Activated T-helper 9 cell treated with anti-CD3 and anti-CD28 coated beads, Interleukin-2, amount 50 U/mL, for 16 hours (primary cell): ENCODE results near the gene ATG16L1.

Experiments used
- DNase-seq: peaks from one replicate; pipeline ENCODE4 v3.0.0-alpha.2; 2020; ENCODE audit warnings: low read depth

ATG16L1 gene

DNA sequence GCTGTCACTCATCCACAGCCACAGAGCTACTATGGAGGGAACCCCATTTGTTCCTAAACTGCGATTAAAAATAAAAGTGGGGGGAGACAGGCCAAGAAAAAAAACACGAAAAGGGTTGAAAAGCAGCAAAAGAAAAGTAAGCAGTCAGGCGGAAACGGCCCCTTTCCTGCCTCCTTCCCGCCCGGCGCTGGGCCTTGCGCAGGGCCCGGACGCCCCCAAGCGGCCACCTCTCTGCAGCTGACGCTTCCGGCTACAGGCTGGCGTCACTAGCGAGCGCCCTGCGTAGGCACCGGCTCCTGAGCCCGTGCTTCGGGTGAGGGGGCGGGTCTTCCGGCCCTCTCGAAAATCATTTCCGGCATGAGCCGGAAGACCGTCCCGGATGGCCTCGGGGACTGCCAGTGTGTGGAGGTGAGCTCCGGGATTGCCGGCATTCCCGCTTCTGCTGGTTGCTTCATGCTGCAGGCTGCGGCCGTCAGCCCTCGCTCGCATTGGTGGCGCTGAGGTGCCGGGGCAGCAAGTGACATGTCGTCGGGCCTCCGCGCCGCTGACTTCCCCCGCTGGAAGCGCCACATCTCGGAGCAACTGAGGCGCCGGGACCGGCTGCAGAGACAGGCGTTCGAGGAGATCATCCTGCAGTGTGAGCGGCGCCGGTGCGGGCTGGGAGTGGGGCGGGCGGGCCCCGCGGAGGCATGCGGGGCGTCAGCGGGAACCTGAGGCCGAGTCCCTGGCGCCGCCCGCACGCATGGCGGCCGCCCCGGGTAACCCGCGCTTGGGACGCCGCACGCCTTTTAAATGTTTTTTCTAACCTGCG, at the start of gene ATG16L1:
Gene ATG16L1, plus strand, starts transcription at position 368 of the 811 bp plus-strand sequence. Its CDS starts 155 bp downstream, at position 523.
- peak; percentile 93 for DNase-seq

DNA sequence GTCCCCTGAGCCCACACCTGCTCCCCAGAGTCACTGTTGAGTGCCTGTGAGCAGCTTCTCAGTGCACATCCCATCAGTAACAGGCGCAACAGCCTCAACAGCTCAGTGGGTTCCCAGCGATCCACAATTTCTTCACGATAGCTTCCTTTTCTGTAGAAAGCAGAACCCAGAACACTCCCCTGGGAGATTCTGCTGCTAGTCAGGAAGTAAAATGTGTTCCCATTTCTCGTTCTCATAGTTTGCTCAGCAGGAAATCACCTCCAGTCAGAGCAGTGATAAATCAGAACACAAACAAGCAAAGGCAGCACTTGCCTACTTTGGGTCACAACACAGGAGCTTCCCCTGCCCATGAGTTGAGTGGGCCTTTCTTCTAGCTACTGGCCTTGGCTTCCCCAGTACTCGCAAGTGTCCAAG, 48.9 kb upstream of the ATG16L1 start:
- DNase-seq = no peak

DNA sequence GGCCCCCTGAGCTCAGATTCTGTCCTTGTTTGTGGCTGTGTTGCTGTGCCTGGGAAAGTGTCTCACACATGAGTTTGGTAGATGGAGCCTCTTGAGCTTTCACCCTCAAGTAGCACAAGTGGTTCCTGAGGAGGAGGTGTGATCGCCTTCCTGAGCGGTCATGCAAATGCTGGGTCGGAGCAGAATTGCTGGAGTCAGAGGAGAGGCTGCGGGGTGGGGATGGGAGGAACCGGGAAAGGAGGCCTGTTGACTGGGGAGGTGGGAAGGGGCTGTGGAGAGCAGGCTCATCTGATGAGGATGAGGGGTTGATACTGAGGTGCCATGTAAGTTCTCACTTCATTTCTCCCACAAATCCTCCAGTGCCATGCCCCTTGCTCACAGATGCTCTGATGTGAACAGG, 48.4 kb upstream of the ATG16L1 start:
- no peak for DNase-seq

DNA sequence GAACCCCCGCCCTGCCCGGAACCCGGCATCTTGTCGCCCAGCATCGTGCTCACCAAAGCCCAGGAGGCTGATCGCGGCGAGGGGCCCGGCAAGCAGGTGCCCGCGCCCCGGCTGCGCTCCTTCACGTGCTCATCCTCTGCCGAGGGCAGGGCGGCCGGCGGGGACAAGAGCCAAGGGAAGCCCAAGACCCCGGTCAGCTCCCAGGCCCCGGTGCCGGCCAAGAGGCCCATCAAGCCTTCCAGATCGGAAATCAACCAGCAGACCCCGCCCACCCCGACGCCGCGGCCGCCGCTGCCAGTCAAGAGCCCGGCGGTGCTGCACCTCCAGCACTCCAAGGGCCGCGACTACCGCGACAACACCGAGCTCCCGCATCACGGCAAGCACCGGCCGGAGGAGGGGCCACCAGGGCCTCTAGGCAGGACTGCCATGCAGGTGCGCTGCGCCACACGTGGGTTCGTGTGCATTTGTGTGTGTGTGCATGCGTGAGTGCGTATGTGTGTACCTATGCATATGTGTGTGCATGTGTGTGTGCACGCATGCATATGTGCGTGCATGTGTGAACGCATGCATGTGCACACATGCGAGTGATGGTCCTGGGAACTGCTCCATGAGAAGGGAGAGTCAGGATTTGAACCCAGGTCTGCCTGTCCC, 47.1 kb upstream of the ATG16L1 start:
- no peak for DNase-seq

DNA sequence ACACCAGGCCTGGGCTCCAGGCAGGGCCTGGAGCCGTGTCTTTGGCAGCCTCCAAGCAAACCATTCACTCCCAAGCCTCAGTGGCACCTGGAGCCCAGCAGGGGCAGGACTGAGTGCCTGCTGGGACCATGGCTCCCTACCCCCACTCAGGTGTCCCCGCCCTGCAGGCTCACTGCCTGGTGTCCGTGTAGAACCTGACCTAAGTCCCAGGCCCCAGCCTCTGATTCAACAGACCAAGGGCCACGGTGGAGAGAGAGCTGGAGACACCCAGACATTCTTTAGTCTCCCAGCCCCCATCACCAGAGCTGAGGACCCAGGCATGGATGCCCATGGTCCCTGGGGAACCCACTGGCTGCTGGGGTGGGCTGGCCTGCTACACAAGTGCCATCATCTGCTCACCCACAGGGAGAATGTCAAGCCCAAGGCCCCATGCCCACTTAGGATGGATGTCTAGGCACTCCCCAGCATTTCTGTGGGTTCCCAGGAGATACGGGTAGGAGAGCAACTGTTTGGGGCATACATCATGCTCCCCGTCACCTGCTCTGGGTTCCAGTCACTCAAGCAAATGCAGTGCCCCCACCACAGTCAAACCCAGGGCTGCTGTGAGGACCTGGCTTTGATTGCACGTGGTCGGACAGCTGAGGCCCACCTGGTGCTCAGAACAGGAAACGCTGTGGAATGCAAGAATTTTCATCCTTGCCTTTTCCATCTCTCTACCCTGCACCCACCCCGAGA, 42.9 kb upstream of the ATG16L1 start:
- DNase-seq = no peak

DNA sequence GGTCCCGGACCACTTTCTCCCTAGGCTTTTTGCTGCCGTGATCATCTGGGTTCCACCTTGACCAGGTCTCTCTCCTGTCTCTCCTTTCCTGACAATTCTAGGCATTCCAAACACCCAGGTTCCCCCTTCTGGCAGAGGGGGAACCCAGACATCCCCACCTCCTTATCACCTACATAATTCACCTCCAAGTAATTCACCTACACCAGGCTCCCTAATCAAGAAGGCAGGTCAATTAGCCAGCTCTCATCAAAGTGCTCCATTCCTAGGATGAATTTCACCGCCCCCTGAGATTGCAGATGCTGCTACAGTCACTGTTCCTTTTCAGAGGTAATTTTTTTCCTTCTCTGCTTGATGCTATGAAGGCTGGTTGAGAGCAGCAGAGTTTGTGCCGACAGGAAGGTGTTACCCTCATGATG, 42.3 kb upstream of the ATG16L1 start:
- DNase-seq = no peak

DNA sequence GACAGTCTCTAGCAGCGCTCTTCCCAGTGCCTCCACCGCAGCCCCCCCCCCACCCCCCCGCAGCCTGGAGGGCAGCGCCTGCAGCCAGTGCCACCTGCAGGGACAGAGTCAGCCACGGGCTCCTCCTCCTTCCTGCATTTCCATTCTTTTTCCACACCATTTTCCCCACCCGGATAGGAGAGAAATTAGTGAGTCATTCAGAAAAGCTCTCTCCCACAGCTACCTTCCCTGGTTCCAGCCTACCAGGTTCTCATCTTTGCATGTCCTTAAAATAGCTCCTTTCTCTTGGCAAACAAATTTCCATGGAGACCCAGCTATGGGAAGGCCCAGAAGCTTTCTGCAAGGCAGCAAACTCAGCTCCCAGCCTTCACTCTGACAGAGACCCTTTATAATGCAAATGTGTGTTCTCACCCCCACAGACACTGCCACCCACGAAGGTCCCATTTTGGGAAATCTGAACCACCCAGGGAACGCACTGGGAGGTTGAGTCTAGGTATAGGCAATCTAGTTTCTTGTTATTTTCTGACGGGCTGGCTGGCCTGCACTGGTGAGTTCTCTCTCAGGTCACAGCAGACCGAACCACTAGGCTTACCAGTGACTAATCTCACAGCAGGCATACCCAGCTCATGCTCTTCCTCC, 41.8 kb upstream of the ATG16L1 start:
- no peak for DNase-seq

DNA sequence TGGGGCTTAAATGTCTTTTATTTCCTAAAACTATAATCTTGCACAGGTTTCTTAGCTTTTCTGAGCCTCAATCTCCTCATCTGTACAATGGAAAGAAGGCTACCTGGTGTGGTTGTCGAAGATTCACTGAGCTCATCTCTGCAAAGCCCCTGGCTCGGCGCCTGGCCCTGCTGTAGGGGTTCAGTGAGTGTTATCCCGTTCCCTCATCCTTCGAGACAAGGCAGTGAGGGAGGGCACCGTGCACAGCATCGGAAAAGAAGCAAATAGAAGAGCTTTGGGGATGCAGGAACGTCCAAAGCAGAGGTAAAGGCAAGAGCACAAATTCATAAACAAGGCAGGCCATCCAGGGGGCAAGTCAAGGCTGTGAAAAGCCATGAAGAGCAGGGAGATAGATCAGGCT, 41.2 kb upstream of the ATG16L1 start:
- no peak for DNase-seq

DNA sequence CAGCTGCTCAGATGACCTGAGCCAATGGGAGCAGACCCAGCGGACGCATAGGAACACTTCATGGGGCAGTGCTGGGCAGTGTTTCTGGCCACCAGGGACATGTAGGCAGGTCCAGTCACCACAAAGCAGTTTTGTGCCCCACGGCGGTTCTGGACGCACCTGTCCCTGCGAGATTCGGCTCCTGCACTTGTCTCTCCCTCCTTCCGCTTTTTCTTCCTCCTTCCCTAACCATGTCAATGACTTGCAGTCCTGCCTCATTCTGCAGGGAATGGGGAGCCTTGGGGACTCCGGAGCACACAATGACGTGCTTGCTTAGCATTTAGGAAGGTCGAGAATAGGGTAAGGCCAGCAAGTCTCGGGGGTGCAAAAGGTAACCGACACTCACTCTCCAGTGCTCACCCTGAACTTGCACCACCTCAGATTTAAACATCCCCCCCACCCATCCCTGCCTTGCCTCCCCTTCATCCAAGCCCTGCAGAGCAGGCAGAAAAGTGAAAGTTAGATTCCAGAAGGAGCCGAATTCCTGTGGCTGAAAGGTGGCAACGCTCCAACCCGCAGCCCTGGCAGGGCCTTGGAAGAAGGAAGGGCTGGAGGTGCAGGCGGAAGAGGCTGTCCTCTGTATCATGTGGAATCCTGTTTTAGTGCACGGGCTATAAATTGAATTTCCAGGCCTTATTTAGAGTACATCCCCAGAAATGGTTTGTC, 40.5 kb upstream of the ATG16L1 start:
- DNase-seq = no peak

DNA sequence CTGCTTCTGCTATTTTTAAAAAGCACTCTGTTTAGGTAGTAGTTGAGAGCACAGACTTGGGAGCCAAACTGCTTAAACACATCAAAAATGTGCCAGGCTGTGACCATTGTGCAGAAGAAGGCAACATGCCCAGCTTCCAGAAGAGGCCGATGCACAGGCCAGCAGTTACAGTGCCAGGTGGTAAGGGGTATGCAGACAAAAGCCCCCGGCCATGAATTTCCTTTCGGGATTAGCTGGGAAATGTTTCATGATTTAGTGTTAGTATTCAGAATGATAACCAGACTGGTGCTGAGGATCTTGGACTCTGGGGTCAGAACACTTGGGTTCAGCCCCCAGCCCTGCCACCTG, 40.0 kb upstream of the ATG16L1 start:
- DNase-seq = no peak

DNA sequence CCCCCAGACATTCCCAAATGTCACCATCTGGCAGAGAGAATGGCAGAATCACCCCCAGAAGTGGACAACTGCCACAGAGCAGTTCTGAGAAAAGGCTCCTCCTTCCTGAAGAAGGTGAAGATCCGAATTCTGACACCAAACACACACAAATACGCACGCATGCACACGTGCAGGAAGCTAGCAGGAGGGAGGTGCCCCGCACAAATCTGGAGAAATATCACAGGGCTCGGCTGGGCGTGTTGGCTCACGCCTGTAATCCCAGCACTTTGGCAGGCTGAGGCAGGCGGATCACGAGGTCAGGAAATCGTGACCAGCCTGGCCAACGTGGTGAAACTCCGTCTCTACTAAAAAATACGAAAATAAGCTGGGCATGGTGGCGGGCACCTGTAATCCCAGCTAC, 38.5 kb upstream of the ATG16L1 start:
- DNase-seq = no peak

DNA sequence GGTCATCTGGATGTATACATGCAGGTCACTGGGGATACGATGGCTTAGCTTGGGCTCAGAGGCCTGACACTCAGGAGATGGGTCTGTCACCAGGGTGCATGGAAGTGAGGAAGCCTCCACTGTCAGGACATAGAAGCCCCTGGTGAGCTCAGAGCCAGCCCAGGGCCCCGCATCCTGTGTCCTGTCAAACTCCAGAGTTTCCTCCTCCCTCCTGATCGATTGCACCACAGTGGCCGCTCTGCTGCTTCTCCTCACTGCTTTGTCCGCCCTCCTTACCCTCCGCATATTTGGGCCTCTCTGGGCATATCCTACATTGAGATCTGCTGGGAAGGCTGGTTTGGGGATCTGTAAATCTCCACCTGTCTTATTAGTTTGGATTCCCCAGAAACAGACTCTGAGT, 37.5 kb upstream of the ATG16L1 start:
- DNase-seq = no peak

DNA sequence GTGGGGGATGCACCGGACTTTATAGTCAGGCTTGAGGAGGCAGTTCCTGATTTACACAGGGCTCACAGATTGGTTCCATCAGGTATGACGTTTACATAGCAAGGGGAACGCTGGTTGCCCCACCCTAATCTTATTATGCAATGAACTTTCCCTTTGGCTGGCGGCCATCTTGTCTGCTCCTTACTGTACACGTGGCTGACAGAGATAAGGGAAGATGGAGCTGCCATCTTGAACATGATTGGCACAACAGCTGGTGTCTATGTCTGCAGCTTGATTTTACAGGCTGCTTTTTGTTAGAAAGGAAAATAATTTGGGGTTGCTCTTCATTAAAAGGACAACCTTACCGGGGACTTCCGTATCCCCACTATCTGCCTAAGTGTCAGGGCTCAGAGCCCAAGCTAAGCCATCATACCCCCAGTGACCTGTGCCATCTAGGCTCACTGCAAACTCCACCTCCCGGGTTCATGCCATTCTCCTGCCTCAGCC, 33.5 kb upstream of the ATG16L1 start:
- DNase-seq = no peak

DNA sequence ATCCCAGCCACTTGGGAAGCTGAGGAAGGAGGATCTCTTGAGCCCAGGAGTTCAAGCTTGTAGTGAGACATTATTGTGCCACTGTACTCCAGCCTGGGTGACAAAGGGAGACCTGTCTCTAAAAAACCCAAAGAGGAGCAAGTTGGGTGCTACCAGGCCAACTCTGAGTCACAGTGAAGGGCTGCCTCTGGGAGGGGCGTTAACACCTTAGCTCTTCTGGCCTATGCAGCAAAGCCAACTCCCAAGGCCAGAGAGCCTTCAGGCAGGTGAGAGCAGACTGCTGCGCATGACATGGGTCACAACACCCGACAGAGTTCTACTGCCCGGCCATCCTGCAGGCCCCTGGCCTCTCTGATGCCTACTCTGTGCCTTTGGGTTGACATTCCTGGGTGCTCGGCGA, 32.6 kb upstream of the ATG16L1 start:
- no peak for DNase-seq

DNA sequence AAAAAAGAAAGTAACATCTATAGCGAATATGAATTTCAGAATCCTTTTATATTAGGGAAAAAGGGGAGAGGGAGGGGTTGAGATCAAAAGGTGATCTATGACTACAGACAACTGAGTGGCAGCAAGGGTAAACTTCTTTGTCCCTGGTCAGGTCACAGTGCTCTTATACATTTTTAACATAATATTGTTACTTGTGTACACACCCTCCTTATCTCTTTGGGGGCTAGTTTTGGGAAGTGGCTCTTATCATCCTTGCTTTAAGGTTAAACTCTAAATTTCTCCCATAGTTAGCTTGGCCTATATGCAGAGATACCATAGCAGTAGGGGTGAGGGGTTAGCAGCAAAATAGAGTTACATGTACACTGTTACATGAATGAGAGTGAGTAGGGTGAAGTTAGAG, 31.6 kb upstream of the ATG16L1 start:
- DNase-seq = no peak

DNA sequence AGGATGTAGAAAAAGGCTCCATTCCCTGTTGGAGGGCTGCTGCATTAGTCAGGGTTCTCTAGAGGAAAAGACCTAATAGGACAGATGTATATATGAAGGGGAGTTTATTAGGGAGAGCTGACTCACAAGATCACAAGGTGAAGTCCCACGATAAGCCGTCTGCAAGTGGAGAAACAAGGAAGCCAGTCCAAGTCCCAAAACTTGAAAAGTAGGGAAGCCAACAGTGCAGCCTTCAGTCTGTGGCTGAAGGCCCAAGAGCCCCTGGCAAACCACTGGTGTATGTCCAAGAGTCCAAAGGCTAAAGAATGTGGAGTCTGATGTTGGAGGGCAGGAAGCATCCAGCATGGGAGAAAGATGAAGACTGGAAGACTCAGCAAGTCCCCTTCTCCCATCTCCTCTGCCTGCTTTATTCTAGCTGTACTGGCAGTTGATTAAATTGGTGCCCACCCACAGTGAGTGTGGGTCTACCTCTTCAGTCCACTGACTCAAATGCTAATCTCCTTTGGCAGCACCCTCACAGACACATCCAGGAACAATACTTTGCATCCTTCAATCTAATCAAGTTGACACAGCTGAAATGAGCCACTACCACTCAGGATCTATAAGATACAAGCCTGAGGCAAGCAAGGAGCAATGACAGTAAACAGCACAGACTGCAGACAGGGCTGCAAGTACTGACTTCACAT, 30.0 kb upstream of the ATG16L1 start:
- no peak for DNase-seq

DNA sequence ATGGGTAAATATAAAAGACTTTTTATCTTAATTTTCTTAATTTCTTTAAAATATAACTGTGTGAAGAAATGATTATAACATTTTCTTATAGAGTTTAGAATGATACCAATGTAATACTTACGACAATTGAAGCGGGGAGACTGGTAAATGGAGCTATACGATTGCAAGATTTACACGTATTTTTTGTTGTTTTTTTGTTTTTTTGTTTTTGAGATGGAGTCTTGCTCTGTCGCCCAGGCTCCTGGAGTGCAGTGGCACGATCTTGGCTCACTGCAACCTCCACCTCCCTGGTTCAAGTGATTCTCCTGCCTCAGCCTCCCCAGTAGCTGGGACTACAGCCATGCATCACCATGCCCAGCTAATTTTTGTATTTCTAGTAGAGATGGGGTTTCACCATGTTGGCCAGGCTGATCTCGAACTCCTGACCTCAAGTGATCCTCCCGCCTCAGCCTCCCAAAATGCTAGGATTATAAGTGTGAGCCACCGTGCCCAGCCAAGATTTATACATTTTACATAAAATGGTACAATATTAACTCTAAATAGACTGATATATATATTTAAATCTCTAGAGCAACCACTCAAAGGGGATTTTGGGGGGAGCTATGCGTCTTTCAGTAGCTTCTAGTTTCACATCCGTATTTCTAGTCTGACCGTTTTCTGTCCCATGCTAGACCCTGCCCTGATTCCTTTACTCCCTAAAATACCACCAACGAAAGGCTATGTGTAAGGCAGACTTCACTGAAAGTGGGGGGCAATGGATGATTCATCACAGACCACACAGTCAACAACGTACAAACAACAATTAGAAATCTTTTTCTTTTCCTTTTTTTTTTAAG, 28.2 kb upstream of the ATG16L1 start:
- no peak for DNase-seq

DNA sequence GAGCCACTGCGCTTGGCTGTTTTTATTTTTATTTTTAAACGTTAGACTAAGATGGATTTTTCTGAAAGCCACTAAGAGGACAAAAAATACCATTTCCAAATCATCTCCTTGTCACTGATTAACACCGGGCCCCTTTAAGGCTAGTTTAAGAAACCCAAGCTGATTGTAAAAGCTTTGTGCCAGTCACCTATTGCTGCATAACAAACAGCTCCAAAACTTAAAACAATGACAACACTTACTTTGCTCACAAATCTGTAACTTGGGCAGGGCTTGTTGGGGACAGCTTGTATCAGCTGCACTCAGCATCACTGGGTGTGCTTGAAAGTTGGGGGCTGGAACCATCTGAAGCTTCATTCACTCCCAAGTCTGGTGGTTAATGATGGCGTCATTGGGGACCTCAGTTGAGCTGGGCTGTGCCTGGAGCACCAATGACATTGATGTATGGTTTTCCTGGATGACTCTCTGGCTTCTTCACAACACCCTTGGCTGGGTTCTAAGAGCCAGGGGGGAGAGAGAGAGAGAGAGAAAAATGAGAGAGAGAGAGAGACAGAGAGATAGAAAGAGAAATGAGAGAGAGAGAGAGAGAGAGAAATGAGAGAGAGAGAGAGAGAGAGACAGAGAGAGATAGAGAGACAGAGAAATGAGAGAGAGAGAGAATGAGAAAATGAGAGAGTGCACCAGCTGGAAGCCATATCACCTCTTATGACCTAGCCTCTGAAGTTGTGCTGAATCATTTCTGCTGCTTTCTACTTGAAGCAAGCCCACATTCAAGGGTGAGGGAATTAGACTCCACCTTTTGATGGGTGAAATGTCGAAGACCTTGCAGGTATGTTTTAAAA, 26.0 kb upstream of the ATG16L1 start:
- DNase-seq = no peak

DNA sequence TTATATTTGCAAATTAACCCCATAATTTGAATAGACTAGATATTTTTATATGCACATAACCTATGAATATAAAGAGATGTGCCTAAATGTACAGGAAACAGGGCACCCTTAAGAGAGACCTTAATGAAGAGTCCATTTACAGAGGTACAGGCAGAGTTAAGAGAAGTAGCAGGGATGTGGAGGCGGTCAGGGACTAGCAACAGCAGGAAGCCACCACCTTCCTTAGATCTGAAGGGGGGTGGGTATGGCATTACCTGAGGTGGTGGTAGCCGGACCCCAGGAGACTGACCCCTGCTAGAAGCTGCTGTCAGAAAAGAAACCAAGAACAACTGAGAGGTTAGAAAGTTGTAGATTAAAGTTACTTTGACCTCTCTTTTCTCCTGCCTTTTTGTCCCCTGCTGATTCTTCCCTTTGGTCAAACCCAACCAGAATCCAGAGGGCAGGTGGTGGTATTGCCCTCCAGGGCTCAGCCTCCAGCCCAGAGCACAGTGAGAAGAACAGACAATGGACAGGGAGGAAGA, 24.9 kb upstream of the ATG16L1 start:
- DNase-seq = no peak
